Astrocyte (in vitro differentiated cells and primary cell): ENCODE results near the gene BORA. TPM values are rescaled to one million over a fixed set of nuclear protein-coding genes. Genes with fewer than 3 reads are reported as not detected.
"Not testable (repeated sequence)": the region's sequence is repeated elsewhere in the genome, so short reads cannot be mapped to it uniquely, and the experiment has no call there.

Experiments used
- DNase-seq: peaks from one replicate; pipeline ENCODE4 v3.0.0-alpha.2; 2010; ENCODE audit warnings: low read depth
- FAIRE-seq: peaks from 2 replicates; lab custom pipeline; 2011; peaks lifted over from hg19 to GRCh38; lab: Jason Lieb, UNC
- H2AFZ ChIP-seq: 2 replicates; pipeline ENCODE4 v1.6.0; 2012; ENCODE audit warnings: low read depth, low read length, inconsistent platforms
- H3K27ac ChIP-seq: 2 replicates; pipeline ENCODE4 v1.5.1; 2011; ENCODE audit warnings: low read depth, low read length, inconsistent platforms
- H3K27me3 ChIP-seq: 2 replicates; pipeline ENCODE4 v1.6.0; 2011; ENCODE audit warnings: low read length, inconsistent platforms; ENCODE audit not compliant: insufficient read depth
- H3K36me3 ChIP-seq: 2 replicates; pipeline ENCODE4 v1.5.1; 2011; ENCODE audit warnings: low read length, inconsistent platforms; ENCODE audit not compliant: insufficient read depth
- H3K4me1 ChIP-seq: 2 replicates; pipeline ENCODE4 v1.5.1; 2011; ENCODE audit warnings: low read length, inconsistent platforms; ENCODE audit not compliant: insufficient read depth
- H3K4me2 ChIP-seq: 2 replicates; pipeline ENCODE4 v1.6.0; 2012; ENCODE audit warnings: low read length, inconsistent platforms
- H3K4me3 ChIP-seq: 2 replicates; pipeline ENCODE4 v1.5.1; 2011; ENCODE audit warnings: low read depth, mild to moderate bottlenecking, low read length, inconsistent platforms; ENCODE audit not compliant: insufficient read depth
- H3K79me2 ChIP-seq: 2 replicates; pipeline ENCODE4 v1.6.0; 2012; ENCODE audit warnings: mild to moderate bottlenecking, low read length, inconsistent platforms; ENCODE audit not compliant: insufficient read depth
- H3K9ac ChIP-seq: 2 replicates; pipeline ENCODE4 v1.6.0; 2012; ENCODE audit warnings: mild to moderate bottlenecking, low read length, inconsistent platforms
- H3K9me3 ChIP-seq: 2 replicates; pipeline ENCODE4 v1.5.1; 2012; ENCODE audit warnings: low read depth, mild to moderate bottlenecking, low read length, inconsistent platforms; ENCODE audit not compliant: insufficient read depth
- H4K20me1 ChIP-seq: 2 replicates; pipeline ENCODE4 v1.6.0; 2012; ENCODE audit warnings: low read length, inconsistent platforms; ENCODE audit not compliant: insufficient read depth
- H3K27ac Mint-ChIP-seq: one replicate; pipeline ENCODE4 v1.8.0; 2021; ENCODE audit warnings: mild to moderate bottlenecking, mixed read lengths; ENCODE audit not compliant: unreplicated experiment
- H3K27me3 Mint-ChIP-seq: one replicate; pipeline ENCODE4 v1.8.0; 2021; ENCODE audit warnings: low read depth, mixed read lengths; ENCODE audit not compliant: unreplicated experiment
- H3K36me3 Mint-ChIP-seq: one replicate; pipeline ENCODE4 v1.8.0; 2021; ENCODE audit warnings: low read depth, mixed read lengths; ENCODE audit not compliant: unreplicated experiment
- H3K4me1 Mint-ChIP-seq: one replicate; pipeline ENCODE4 v1.8.0; 2021; ENCODE audit warnings: low read depth, mixed read lengths; ENCODE audit not compliant: unreplicated experiment
- H3K4me3 Mint-ChIP-seq: one replicate; pipeline ENCODE4 v1.8.0; 2021; ENCODE audit warnings: mild to moderate bottlenecking, moderate library complexity, mixed read lengths; ENCODE audit not compliant: unreplicated experiment
- H3K9me3 Mint-ChIP-seq: one replicate; pipeline ENCODE4 v1.8.0; 2021; ENCODE audit warnings: mild to moderate bottlenecking, mixed read lengths; ENCODE audit not compliant: unreplicated experiment
- EZH2 ChIP-seq: IDR thresholded peaks from 2 replicates; pipeline ENCODE4 v1.6.1; 2012; ENCODE audit warnings: mild to moderate bottlenecking, low read length, inconsistent platforms; ENCODE audit not compliant: insufficient read depth
- total RNA-seq: library from RNA; stranded (reverse); gene quantifications from 2 replicates; pipeline ENCODE4 v1.2.1, GENCODE V29; 2021
- TF ChIP-seq, protein P1 (sequence below): IDR thresholded peaks from 2 replicates; pipeline ENCODE4 v1.5.1; 2011; ENCODE audit warnings: low read depth, mild to moderate bottlenecking, inconsistent platforms, low read length, moderate library complexity; ENCODE audit not compliant: insufficient read depth

The BORA gene
- total RNA-seq, 1 donor from 2014 or later = 4.8 TPM

DNA sequence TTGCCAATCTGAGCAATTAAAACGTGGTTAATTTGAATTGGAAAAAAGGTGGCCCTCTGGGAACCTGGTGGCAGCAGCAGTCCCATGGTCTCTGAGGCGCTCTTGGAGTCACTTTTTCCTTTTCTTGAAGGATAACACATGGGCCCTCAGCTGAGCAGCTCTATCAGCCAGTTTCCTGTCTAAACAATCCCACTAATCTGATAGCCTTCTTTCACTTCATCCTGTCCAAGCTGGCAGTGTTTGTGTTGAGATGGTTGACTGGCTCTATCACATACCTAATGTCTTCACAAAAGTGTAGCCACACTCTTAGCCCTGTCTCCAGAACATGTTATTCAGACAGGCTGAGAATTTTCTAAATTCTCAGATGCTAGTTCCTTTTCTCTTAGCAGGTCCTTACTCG lies 10.9 kb upstream of the BORA start:
- H3K9me3 Mint-ChIP-seq = no peaks in the 10 kb centered on the region
- no peaks in the 10 kb centered on the region for H3K4me1 ChIP-seq
- no peaks in the 10 kb centered on the region for H3K4me1 Mint-ChIP-seq
- peaks cover 11% of the 10 kb centered on the region for H3K36me3 ChIP-seq
- no peak overlapping the region for H3K27ac Mint-ChIP-seq
- H2AFZ ChIP-seq = no peak overlapping the region
- no peaks in the 10 kb centered on the region for H3K27me3 ChIP-seq
- no peak for DNase-seq
- H3K79me2 ChIP-seq = peaks cover 93% of the 10 kb centered on the region
- no peak overlapping the region for H3K4me2 ChIP-seq
- no peak overlapping the region for H3K9ac ChIP-seq
- H3K4me3 Mint-ChIP-seq = no peak overlapping the region
- no peak overlapping the region for H3K4me3 ChIP-seq
- no peak overlapping the region for H3K27ac ChIP-seq
- peaks cover 21% of the 10 kb centered on the region for H3K36me3 Mint-ChIP-seq
- peaks cover 10% of the 10 kb centered on the region for H4K20me1 ChIP-seq
- no peaks in the 10 kb centered on the region for H3K9me3 ChIP-seq
- FAIRE-seq = no peak
- no peak for TF ChIP-seq EZH2
- TF ChIP-seq, protein P1, sequence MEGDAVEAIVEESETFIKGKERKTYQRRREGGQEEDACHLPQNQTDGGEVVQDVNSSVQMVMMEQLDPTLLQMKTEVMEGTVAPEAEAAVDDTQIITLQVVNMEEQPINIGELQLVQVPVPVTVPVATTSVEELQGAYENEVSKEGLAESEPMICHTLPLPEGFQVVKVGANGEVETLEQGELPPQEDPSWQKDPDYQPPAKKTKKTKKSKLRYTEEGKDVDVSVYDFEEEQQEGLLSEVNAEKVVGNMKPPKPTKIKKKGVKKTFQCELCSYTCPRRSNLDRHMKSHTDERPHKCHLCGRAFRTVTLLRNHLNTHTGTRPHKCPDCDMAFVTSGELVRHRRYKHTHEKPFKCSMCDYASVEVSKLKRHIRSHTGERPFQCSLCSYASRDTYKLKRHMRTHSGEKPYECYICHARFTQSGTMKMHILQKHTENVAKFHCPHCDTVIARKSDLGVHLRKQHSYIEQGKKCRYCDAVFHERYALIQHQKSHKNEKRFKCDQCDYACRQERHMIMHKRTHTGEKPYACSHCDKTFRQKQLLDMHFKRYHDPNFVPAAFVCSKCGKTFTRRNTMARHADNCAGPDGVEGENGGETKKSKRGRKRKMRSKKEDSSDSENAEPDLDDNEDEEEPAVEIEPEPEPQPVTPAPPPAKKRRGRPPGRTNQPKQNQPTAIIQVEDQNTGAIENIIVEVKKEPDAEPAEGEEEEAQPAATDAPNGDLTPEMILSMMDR = no peak
- H3K27me3 Mint-ChIP-seq = no peaks in the 10 kb centered on the region

DNA sequence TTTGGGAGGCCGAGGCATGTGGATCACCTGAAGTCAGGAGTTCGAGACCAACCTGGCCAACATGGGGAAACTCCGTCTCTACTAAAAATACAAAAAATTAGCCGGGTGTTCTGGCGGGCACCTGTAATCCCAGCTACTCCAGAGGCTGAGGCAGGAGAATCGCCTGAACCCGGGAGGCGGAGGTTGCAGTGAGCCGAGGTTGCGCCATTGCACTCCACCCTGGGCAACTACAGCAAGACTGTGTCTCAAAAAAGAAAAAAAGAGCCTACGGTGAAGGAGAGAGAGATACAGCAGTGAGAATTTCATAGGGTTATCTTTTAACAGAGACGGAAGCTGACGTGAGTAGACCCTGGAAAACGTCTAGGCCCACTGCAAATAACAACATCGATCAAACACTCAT lies 1.5 kb upstream of the BORA start:
- H3K27ac Mint-ChIP-seq = not testable (repeated sequence)
- peak overlapping the region; percentile 94 for H3K4me2 ChIP-seq

DNA sequence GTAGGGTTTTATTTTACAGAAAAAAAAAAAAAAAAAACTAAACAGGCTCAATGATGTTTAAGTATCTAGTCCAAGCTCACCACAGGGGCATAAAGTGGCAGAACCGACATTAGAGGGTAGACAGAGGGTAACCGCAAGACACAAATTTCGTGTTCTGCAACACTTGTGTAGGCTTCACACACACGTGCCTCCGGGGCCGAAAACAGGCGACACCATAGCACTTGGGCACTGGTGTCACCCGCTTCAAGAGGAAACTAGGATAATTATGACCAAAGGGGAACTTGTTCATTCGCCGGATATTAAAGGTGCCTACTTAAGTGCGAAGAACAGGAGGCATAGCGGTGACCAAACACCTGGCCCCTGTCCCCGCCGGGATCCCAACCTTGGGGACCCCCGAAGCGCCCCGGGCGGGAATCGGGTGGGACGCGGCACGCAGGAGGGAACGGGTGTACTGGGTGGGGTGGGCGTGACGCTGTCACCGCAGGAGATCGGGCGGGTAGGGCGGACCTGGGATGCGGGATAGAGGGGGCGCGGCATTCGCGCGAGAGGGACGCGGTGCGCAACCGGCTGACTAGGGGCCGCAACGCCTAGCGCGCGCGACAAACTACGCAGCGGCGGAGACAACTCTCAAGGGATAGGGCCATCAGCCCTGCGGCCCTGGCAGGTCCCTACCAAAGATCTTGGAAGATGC lies 852 bp upstream of the BORA start:
- Mint-ChIP-seq H3K4me3 (peak overlapping the region; percentile 98), H3K27me3 (no peaks in the 10 kb centered on the region), H3K4me1 (peaks cover 9% of the 10 kb centered on the region), H3K36me3 (no peaks in the 10 kb centered on the region), H3K9me3 (no peaks in the 10 kb centered on the region), H3K27ac (peak overlapping the region; percentile 47)
- Histone ChIP-seq H3K9ac (peak overlapping the region; percentile 88), H3K4me2 (peak overlapping the region; percentile 94), H4K20me1 (peaks cover 11% of the 10 kb centered on the region), H3K4me3 (peak overlapping the region; percentile 88), H3K27me3 (no peaks in the 10 kb centered on the region), H2AFZ (peak overlapping the region; percentile 92), H3K79me2 (peaks cover 86% of the 10 kb centered on the region), H3K9me3 (no peaks in the 10 kb centered on the region), H3K36me3 (peaks cover 2% of the 10 kb centered on the region), H3K27ac (peak overlapping the region; percentile 75), H3K4me1 (peaks cover 3% of the 10 kb centered on the region)
- no peak for FAIRE-seq
- DNase-seq = no peak
- TF ChIP-seq, protein P1 = no peak
- no peak for TF ChIP-seq EZH2

More for the DNA sequence above, 1.5 kb upstream of the BORA start:
- H4K20me1 ChIP-seq = peaks cover 15% of the 10 kb centered on the region
- H3K9me3 ChIP-seq, H3K36me3 Mint-ChIP-seq, DNase-seq, H3K4me1 Mint-ChIP-seq, H3K36me3 ChIP-seq, H2AFZ ChIP-seq, H3K9ac ChIP-seq, H3K27ac ChIP-seq, H3K27me3 ChIP-seq, H3K27me3 Mint-ChIP-seq, FAIRE-seq, H3K4me1 ChIP-seq, H3K9me3 Mint-ChIP-seq: not testable (repeated sequence)
- peak overlapping the region; percentile 88 for H3K4me3 ChIP-seq
- peaks cover 89% of the 10 kb centered on the region for H3K79me2 ChIP-seq
- peak overlapping the region; percentile 98 for H3K4me3 Mint-ChIP-seq
